ENCODE measurements around the gene PPP1R13B. TPM values are rescaled to one million over a fixed set of nuclear protein-coding genes. Genes with fewer than 3 reads are reported as not detected.

Gene PPP1R13B
- total RNA-seq, 1 donor from 2014 or later: 67.8 TPM

Other genes starting within 250 kb of the PPP1R13B start
- gene KLC1, start 218.4 kb downstream of the PPP1R13B start, total RNA-seq: 219 TPM
- gene XRCC3, start 132.1 kb downstream of the PPP1R13B start, total RNA-seq: 3.9 TPM
- gene ZFYVE21, start 131.8 kb downstream of the PPP1R13B start, total RNA-seq: 60.9 TPM
- gene TDRD9, start 80.9 kb upstream of the PPP1R13B start, total RNA-seq: 3.3 TPM
- 13.1 TPM for gene RD3L, start 95.0 kb upstream of the PPP1R13B start, total RNA-seq
- 4.4 TPM for gene ASPG, start 238.1 kb upstream of the PPP1R13B start, total RNA-seq

Data from cardiac septum (tissue), 1 donor.